PFSK-1 (cell line): ENCODE data around the gene CHPT1.

Source experiments
- FOXP2 ChIP-seq: optimal IDR thresholded peaks from 2 replicates; pipeline ENCODE3; 2011; ENCODE audit warnings: borderline replicate concordance, control low read depth, inconsistent platforms; ENCODE audit not compliant: insufficient read depth; ENCODE audit errors: extremely low read length, extremely low read depth
- POLR2AphosphoS5 ChIP-seq: IDR thresholded peaks from 2 replicates; pipeline ENCODE4 v1.6.1; 2012; ENCODE audit warnings: low read depth, mild to moderate bottlenecking, control low read depth, low read length, moderate library complexity
- SIN3A ChIP-seq: IDR thresholded peaks from 2 replicates; pipeline ENCODE4 v1.6.1; 2012; ENCODE audit warnings: mild to moderate bottlenecking, low read length, moderate library complexity, borderline replicate concordance; ENCODE audit not compliant: insufficient read depth
- TAF1 ChIP-seq: IDR thresholded peaks from 2 replicates; pipeline ENCODE4 v1.6.1; 2012; ENCODE audit warnings: low read length, control low read depth, borderline replicate concordance; ENCODE audit not compliant: insufficient read depth
- TF ChIP-seq, protein P1 (sequence below), 2 experiments: IDR thresholded peaks; 2 replicates each; pipeline versions ENCODE4 v1.6.1 to v1.8.0; 2011 to 2012; ENCODE audit warnings: low read depth in 2 of 2, low read length in 2 of 2, control low read depth in 1 of 2, inconsistent platforms in 1 of 2, mild to moderate bottlenecking in 1 of 2, moderate library complexity in 1 of 2; ENCODE audit not compliant: insufficient read depth in 1 of 2

The CHPT1 gene

DNA sequence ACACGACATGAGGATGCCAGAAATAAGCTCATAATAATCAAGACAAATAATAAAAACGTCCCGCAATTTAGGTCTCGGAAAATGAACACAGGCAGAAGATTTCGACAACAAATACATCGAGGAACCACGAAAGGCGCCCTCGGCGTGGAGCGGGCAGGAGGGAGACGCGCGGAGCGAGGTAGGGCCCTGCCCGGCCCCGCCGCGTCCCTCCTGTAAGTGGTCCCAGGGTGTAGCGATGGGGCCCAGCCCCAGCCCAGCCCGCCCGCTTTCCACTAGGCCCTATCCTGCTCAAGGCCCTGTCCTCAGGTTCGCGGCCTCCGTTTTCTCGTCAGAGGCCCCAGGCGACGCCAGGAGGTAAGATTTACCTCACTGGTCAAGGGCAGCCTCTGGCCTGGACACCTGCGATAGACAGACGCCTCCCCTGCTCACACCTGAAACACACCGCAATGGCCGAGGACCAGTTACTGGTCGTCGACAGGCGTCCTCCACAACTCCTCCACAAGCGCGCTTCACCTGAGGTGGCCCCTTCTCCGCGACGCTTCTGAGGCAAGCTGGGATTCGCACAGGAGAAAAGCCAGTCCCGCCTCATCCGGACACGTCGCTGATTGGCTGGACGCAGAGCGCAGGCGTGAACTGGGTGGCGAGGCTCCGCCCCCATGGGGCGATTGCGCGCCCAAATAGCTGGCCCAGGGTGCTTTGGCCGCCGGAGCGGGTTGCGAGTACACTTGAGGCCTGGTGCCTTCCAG lies 41.7 kb downstream of the CHPT1 start, which contains the start of gene SYCP3:
Gene SYCP3 (minus strand): TSS at position 543 of the 746 bp plus-strand sequence. CDS start 1,527 bp downstream, outside the sequence.
- TF ChIP-seq, protein P1, sequence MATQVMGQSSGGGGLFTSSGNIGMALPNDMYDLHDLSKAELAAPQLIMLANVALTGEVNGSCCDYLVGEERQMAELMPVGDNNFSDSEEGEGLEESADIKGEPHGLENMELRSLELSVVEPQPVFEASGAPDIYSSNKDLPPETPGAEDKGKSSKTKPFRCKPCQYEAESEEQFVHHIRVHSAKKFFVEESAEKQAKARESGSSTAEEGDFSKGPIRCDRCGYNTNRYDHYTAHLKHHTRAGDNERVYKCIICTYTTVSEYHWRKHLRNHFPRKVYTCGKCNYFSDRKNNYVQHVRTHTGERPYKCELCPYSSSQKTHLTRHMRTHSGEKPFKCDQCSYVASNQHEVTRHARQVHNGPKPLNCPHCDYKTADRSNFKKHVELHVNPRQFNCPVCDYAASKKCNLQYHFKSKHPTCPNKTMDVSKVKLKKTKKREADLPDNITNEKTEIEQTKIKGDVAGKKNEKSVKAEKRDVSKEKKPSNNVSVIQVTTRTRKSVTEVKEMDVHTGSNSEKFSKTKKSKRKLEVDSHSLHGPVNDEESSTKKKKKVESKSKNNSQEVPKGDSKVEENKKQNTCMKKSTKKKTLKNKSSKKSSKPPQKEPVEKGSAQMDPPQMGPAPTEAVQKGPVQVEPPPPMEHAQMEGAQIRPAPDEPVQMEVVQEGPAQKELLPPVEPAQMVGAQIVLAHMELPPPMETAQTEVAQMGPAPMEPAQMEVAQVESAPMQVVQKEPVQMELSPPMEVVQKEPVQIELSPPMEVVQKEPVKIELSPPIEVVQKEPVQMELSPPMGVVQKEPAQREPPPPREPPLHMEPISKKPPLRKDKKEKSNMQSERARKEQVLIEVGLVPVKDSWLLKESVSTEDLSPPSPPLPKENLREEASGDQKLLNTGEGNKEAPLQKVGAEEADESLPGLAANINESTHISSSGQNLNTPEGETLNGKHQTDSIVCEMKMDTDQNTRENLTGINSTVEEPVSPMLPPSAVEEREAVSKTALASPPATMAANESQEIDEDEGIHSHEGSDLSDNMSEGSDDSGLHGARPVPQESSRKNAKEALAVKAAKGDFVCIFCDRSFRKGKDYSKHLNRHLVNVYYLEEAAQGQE (IDR thresholded peaks at IDR 0.05; ENCODE audit: insufficient read depth in 1 of 2, low read depth in 2 of 2, low read length in 2 of 2), result no peak
- no peak for TF ChIP-seq TAF1
- TF ChIP-seq SIN3A, result no peak
- TF ChIP-seq POLR2AphosphoS5, result no peak
- TF ChIP-seq FOXP2, result no peak

- TF ChIP-seq SIN3A (no peak), POLR2AphosphoS5 (no peak), TAF1 (no peak), FOXP2 (no peak)
- TF ChIP-seq, protein P1 (IDR thresholded peaks at IDR 0.05; ENCODE audit: insufficient read depth in 1 of 2, low read depth in 2 of 2, low read length in 2 of 2), result no peak
Measured at GRCh38 chr12:101740566-101740965, 43.1 kb downstream of the CHPT1 start.

DNA sequence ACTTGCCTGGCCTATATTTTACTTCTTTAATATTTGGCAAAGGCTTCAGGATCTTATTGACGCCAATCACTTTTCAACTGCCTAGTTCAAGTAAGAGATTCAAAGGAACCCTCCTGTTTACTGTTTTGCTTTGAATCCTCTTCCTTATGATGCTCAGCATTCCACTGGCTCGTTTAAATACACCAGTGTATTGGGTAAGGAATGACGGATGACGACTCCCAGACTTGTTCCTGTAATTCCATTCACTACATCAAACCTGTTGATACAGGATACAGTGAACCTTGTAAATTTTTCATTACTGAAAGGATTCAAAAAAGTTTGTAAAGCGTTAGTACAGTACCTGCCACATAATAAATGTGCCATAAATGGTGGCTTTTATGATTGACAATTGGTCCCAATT lies 43.5 kb downstream of the CHPT1 start:
- TF ChIP-seq FOXP2 (no peak), POLR2AphosphoS5 (no peak), TAF1 (no peak), SIN3A (no peak)
- TF ChIP-seq, protein P1 (IDR thresholded peaks at IDR 0.05; ENCODE audit: insufficient read depth in 1 of 2, low read depth in 2 of 2, low read length in 2 of 2), result no peak

- TF ChIP-seq SIN3A (no peak), TAF1 (no peak), POLR2AphosphoS5 (no peak)
- TF ChIP-seq, protein P1 (IDR thresholded peaks at IDR 0.05; ENCODE audit: insufficient read depth in 1 of 2, low read depth in 2 of 2, low read length in 2 of 2), result no peak
Measured at GRCh38 chr12:101743242-101743641, 45.8 kb downstream of the CHPT1 start.
